Lower leg skin (tissue), 4 donors: ENCODE measurements around the gene CLIC4. TPM values are rescaled to one million over a fixed set of nuclear protein-coding genes. Genes with fewer than 3 reads are reported as not detected.
A peak's percentile ranks its signal among the peaks of the same experiment; 100 is the strongest.

Source experiments
- DNase-seq, 2 donors: peaks; one replicate each; pipeline ENCODE4 v3.0.0-alpha.2; 2019; ENCODE audit warnings: low spot score in 2 of 2
- H3K4me3 ChIP-seq: fragments of 200-600 bp; sonication (generic); 2 replicates; pipeline ENCODE4 v1.5.1; 2017; ENCODE audit warnings: mild to moderate bottlenecking, low read depth; ENCODE audit not compliant: poor library complexity, severe bottlenecking
- POLR2A ChIP-seq, 2 donors: fragments of 450-650 bp; IDR thresholded peaks; one replicate each; pipeline ENCODE4 v1.6.1; 2016 to 2017; ENCODE audit warnings: antibody characterized with exemption in 2 of 2, mild to moderate bottlenecking in 1 of 2, moderate library complexity in 1 of 2
- WGBS, 2 donors: methylation state at CpG; one replicate each; pipeline ENCODE4 v1.1.5; 2018; 5-methylcytosine and 5-hydroxymethylcytosine counted together
- intact Hi-C: fragments of 100-400 bp; cut with DNase I; formaldehyde crosslinking; loops from one replicate; pipeline ENCODE4 v1.15.0; 2023; ENCODE audit warnings: low total_unique reads
- total RNA-seq, 4 donors: library from RNA; depleted of rRNA; stranded (reverse); fragments of >200 nt; gene quantifications; one replicate each; pipeline ENCODE4 v1.1.0, GENCODE V29; 2016
- TF ChIP-seq, protein P1 (sequence below), 3 donors: fragments of 450-650 bp; IDR thresholded peaks; one replicate each; pipeline ENCODE4 v1.5.1; 2016; ENCODE audit warnings: antibody characterized with exemption in 3 of 3, mild to moderate bottlenecking in 3 of 3, moderate library complexity in 2 of 3

CLIC4 gene
- total RNA-seq, 4 donors from 2014 or later: 32.0 to 97.3 (median 60.7) TPM

DNA sequence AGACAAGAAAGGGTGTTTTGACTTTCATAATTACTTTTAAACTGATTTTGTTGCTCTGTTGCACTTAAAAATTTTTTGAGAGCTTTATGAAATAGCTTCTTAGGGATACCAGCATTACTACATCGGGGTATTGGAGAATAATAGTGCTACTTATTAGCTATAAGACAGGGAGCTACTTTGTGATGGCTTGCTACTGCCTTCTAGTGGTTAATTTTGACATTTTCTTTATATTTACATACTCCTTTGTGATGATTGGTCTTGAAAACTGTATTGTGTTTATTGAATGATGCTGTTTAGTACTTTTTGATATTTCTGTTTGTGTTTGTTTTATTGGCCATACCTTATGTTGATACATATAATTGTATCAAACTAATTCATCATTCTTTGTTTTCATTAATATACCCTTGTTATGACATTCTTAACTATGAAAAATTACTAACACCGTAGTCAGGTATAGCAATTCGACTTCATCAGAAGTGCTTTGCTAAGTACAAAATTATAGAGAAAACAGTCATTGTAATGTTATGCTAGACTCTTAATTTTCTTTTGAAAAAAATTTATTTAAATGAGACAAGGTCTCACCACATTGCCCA is 85.5 kb downstream of the CLIC4 start:
- 60 to 61% methylated on average over 3 of the region's 3 CpGs for WGBS, 2 donors
- intact Hi-C loops: loop anchor here (2.0 to 10.0 kb wide), 2 partner anchors 140 to 436 kb away; no protein-coding TSS in a partner anchor
- TF ChIP-seq POLR2A (IDR thresholded peaks at IDR 0.05): no peak
- TF ChIP-seq, protein P1, sequence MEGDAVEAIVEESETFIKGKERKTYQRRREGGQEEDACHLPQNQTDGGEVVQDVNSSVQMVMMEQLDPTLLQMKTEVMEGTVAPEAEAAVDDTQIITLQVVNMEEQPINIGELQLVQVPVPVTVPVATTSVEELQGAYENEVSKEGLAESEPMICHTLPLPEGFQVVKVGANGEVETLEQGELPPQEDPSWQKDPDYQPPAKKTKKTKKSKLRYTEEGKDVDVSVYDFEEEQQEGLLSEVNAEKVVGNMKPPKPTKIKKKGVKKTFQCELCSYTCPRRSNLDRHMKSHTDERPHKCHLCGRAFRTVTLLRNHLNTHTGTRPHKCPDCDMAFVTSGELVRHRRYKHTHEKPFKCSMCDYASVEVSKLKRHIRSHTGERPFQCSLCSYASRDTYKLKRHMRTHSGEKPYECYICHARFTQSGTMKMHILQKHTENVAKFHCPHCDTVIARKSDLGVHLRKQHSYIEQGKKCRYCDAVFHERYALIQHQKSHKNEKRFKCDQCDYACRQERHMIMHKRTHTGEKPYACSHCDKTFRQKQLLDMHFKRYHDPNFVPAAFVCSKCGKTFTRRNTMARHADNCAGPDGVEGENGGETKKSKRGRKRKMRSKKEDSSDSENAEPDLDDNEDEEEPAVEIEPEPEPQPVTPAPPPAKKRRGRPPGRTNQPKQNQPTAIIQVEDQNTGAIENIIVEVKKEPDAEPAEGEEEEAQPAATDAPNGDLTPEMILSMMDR (IDR thresholded peaks at IDR 0.05): peak in 1 of 3 donors; percentile 53
- H3K4me3 ChIP-seq: no peak overlapping the region
- DNase-seq: no peak

- no peak for DNase-seq
- 96% methylated on average over 3 of the region's 3 CpGs for WGBS, 2 donors
- intact Hi-C loops: no loop called here
- TF ChIP-seq, protein P1 (IDR thresholded peaks at IDR 0.05): no peak
- TF ChIP-seq POLR2A (IDR thresholded peaks at IDR 0.05): no peak
- no peak overlapping the region for H3K4me3 ChIP-seq
These were observed 96.3 kb downstream of the CLIC4 start for GRCh38 chr1:24841593-24841992.

DNA sequence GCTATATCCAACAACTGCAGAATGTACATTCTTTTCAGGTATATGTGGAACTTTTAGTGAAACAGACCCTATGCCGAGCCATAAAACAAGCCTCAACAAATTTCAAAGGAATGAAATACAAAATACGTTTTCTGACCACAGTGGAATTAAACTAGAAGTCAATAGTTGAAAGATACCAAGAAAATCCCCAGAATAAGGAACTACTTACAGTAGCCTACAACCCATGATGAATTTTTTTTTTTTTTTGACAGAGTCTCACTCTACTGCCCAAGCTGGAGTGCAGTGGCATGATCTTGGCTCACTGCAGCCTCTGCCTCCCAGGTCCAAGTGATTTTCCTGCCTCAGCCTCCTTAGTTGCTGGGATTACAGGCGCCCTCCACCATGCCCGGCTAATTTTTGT is 101.4 kb downstream of the CLIC4 start:
- intact Hi-C loops: no loop called here
- H3K4me3 ChIP-seq: no peak overlapping the region
- WGBS, 2 donors: 87 to 90% methylated on average over 4 of the region's 4 CpGs
- no peak for TF ChIP-seq POLR2A (IDR thresholded peaks at IDR 0.05)
- TF ChIP-seq, protein P1 (IDR thresholded peaks at IDR 0.05): no peak
- DNase-seq: no peak

GRCh38 chr1:24847995-24848881 is 103.0 kb downstream of the CLIC4 start:
- TF ChIP-seq, protein P1 (IDR thresholded peaks at IDR 0.05): peak in 2 of 3 donors; percentile 27 to 76
- TF ChIP-seq POLR2A (IDR thresholded peaks at IDR 0.05): no peak
- intact Hi-C loops: no loop called here
- H3K4me3 ChIP-seq: peak overlapping the region; percentile 23
- 1 to 2% methylated on average over 42 to 58 of the region's 89 CpGs for WGBS, 2 donors
- peak; percentile 91 to 98 for DNase-seq

- 60% methylated on average over 9 of the region's 9 CpGs for WGBS, 2 donors
- TF ChIP-seq, protein P1 (IDR thresholded peaks at IDR 0.05): no peak
- TF ChIP-seq POLR2A (IDR thresholded peaks at IDR 0.05): no peak
- DNase-seq: no peak
- H3K4me3 ChIP-seq: no peak overlapping the region
- intact Hi-C loops: loop anchor here (10.0 kb wide), 2 partner anchors 255 to 345 kb away; no protein-coding TSS in a partner anchor
These were observed 104.5 kb downstream of the CLIC4 start for GRCh38 chr1:24849672-24850295.
